HUES6 (cell line): ENCODE data around the gene MFSD2A.
"Not testable (repeated sequence)": the region's sequence is repeated elsewhere in the genome, so short reads cannot be mapped to it uniquely, and the experiment has no call there.

Experiments used
- H3K27ac ChIP-seq: 2 replicates; pipeline ENCODE4 v1.7.0; 2013; ENCODE audit warnings: low read depth, mild to moderate bottlenecking, low read length, inconsistent platforms
- H3K27me3 ChIP-seq: 2 replicates; pipeline ENCODE4 v1.6.1; 2013; ENCODE audit warnings: low read length; ENCODE audit not compliant: control insufficient read depth, insufficient read depth
- H3K36me3 ChIP-seq: 2 replicates; pipeline ENCODE4 v1.6.1; 2013; ENCODE audit warnings: low read length; ENCODE audit not compliant: control insufficient read depth, insufficient read depth
- H3K4me1 ChIP-seq: 2 replicates; pipeline ENCODE4 v1.6.1; 2013; ENCODE audit warnings: low read length; ENCODE audit not compliant: control insufficient read depth, insufficient read depth
- H3K4me3 ChIP-seq: 2 replicates; pipeline ENCODE4 v1.5.1; 2013; ENCODE audit warnings: low read depth, low read length
- H3K9ac ChIP-seq: one replicate; pipeline ENCODE4 v1.6.1; 2013; ENCODE audit warnings: mild to moderate bottlenecking, low read length
- H3K9me3 ChIP-seq: 2 replicates; pipeline ENCODE4 v1.6.1; 2013; ENCODE audit warnings: low read depth, low read length; ENCODE audit not compliant: control insufficient read depth, insufficient read depth

The MFSD2A gene

DNA sequence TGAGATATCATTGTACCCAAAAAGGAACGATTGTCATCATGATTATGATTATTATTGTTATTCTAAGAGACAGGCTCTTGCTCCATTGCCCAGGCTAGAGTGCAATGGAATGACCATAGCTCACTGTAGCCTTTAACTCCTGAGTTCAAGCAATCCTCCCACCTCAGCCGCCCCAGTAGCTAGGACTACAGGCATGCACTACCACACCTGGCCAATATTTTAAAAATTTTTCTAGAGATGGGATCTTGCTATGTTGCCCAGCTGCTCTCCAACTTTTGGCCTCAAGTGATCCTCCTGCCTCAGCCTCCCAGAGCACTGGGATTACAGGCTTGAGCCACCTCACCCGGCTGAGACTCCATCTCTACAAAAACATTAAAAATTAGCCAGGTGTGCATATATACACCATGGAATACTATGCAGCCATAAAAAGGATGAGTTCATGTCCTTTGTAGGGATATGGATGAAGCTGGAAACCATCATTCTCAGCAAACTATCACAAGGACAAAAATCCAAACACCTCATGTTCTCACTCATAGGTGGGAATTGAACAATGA, 52.6 kb downstream of the MFSD2A start:
- H3K27me3 ChIP-seq, H3K27ac ChIP-seq, H3K4me1 ChIP-seq, H3K9me3 ChIP-seq, H3K4me3 ChIP-seq, H3K36me3 ChIP-seq, H3K9ac ChIP-seq: not testable (repeated sequence)

DNA sequence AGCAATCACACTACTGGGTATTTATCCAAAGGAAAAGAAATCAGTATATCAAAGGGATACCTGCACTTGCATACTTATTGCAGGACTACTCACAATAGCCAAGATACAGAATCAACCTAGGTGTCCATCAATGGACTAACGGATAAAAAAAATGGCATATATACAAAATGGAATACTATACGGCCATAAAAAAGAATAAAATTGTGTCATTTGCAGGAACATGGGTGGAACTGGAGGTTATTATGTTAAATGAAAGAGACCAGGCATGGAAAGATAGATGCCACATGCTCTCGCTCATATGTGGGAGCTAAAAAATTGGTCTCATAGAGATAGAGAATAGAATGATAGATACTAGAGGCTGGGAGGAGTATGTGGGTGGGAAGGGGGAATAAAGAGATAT, 56.3 kb downstream of the MFSD2A start:
- Histone ChIP-seq H3K4me1 (peaks cover 3% of the 10 kb centered on the region; the same call in 1 of the 2 replicates), H3K36me3 (no peaks in the 10 kb centered on the region), H3K27me3 (no peaks in the 10 kb centered on the region)

DNA sequence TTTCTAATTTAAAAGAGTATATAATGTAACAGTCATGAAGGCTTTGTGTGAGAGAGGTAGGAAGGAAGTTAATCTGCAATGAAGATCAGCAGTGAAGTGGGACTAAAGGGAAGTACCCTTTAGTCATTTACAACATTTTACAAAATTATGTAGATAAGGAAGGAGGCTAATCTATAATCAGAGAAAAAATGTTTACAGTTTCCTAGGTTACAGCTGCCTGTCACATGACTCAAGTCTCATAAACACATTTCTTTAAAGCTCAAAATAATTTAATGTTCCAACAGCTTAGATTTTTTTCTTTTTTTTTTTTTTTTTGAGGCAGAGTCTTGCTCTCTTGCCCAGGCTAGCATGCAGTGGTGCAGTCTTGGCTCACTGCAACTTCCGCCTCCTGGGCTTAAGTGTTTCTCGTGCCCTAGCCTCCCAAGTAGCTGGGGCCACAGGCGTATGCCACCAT, 59.3 kb downstream of the MFSD2A start:
- H3K4me1 ChIP-seq: peaks cover 3% of the 10 kb centered on the region; the same call in 1 of the 2 replicates
- no peak overlapping the region for H3K27ac ChIP-seq
- H3K27me3 ChIP-seq: no peaks in the 10 kb centered on the region
- no peaks in the 10 kb centered on the region for H3K9me3 ChIP-seq
- H3K9ac ChIP-seq: no peak overlapping the region
- no peak overlapping the region for H3K4me3 ChIP-seq
- no peaks in the 10 kb centered on the region for H3K36me3 ChIP-seq

More for the DNA sequence above, 56.3 kb downstream of the MFSD2A start:
- Histone ChIP-seq H3K4me3 (no peak overlapping the region), H3K27ac (no peak overlapping the region), H3K9ac (no peak overlapping the region), H3K9me3 (no peaks in the 10 kb centered on the region)

GRCh38 chr1:40014812-40015594, 60.1 kb downstream of the MFSD2A start:
- Histone ChIP-seq H3K36me3 (no peaks in the 10 kb centered on the region), H3K27ac (no peak overlapping the region), H3K4me1 (peaks cover 3% of the 10 kb centered on the region; the same call in 1 of the 2 replicates), H3K9me3 (no peaks in the 10 kb centered on the region), H3K4me3 (no peak overlapping the region), H3K9ac (no peak overlapping the region), H3K27me3 (no peaks in the 10 kb centered on the region)

GRCh38 chr1:40017951-40018575, 63.1 kb downstream of the MFSD2A start:
- Histone ChIP-seq H3K9ac (no peak overlapping the region), H3K4me1 (peaks cover 3% of the 10 kb centered on the region; the same call in 1 of the 2 replicates), H3K27ac (no peak overlapping the region), H3K9me3 (no peaks in the 10 kb centered on the region), H3K27me3 (no peaks in the 10 kb centered on the region), H3K36me3 (no peaks in the 10 kb centered on the region), H3K4me3 (no peak overlapping the region)
